Neural cell (in vitro differentiated cells): Measurements from ENCODE around the gene ATP1A4.

Experiments used
- EZH2 ChIP-seq: fragments of 200-600, 300-800 bp; shearing (Covaris generic), sonication (generic); IDR thresholded peaks from 2 replicates; pipeline ENCODE4 v1.6.1; 2014; ENCODE audit warnings: antibody characterized with exemption, low read length, borderline replicate concordance, mild to moderate bottlenecking; ENCODE audit not compliant: insufficient read depth, poor library complexity, severe bottlenecking
- RAD21 ChIP-seq: fragments of 450-650 bp; conservative IDR thresholded peaks from 2 replicates; pipeline ENCODE4 v1.6.1; 2014; ENCODE audit warnings: antibody characterized with exemption, mild to moderate bottlenecking, moderate library complexity
- REST ChIP-seq: IDR thresholded peaks from 2 replicates; pipeline ENCODE4 v1.6.1; 2012; ENCODE audit warnings: borderline replicate concordance
- TAF1 ChIP-seq: IDR thresholded peaks from 2 replicates; pipeline ENCODE4 v1.6.1; 2012; ENCODE audit warnings: low read depth
- TF ChIP-seq, protein P1 (sequence below): fragments of 450-650 bp; IDR thresholded peaks from 2 replicates; pipeline ENCODE4 v1.5.1; 2014; ENCODE audit warnings: antibody characterized with exemption, mild to moderate bottlenecking, moderate library complexity; ENCODE audit not compliant: poor library complexity, severe bottlenecking

- TF ChIP-seq RAD21 (no peak), TAF1 (no peak), EZH2 (no peak), REST (no peak)
- TF ChIP-seq, protein P1, sequence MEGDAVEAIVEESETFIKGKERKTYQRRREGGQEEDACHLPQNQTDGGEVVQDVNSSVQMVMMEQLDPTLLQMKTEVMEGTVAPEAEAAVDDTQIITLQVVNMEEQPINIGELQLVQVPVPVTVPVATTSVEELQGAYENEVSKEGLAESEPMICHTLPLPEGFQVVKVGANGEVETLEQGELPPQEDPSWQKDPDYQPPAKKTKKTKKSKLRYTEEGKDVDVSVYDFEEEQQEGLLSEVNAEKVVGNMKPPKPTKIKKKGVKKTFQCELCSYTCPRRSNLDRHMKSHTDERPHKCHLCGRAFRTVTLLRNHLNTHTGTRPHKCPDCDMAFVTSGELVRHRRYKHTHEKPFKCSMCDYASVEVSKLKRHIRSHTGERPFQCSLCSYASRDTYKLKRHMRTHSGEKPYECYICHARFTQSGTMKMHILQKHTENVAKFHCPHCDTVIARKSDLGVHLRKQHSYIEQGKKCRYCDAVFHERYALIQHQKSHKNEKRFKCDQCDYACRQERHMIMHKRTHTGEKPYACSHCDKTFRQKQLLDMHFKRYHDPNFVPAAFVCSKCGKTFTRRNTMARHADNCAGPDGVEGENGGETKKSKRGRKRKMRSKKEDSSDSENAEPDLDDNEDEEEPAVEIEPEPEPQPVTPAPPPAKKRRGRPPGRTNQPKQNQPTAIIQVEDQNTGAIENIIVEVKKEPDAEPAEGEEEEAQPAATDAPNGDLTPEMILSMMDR, result no peak
These were observed 35.3 kb downstream of the ATP1A4 start for GRCh38 chr1:160186729-160187128.
